Natural killer cell treated with Interleukin-12 subunit alpha and Interleukin-12 subunit beta and Interleukin-15 and Interleukin-18, amount 100 ng/mL, for 72 hours (primary cell): ENCODE measurements around the gene LBH. TPM values are rescaled to one million over a fixed set of nuclear protein-coding genes. Genes with fewer than 3 reads are reported as not detected.

ENCODE experiments used
- ATAC-seq, 2 donors: fragments of 150-1000 bp; cut with Tn5 transposase in 1 of 2; sonication (Bioruptor Pico), chemical (Tn5 transposase) in 1 of 2; 2 replicates each; pipeline ENCODE4 v1.10.0; 2021
- DNase-seq: peaks from one replicate; pipeline ENCODE4 v3.0.0; 2022; ENCODE audit warnings: low spot score
- H3K27ac Mint-ChIP-seq, 2 donors: 1 replicate in 1 of 2; 2 replicates in 1 of 2; pipeline ENCODE4 v1.8.0; 2022; ENCODE audit warnings: mixed read lengths in 2 of 2, mild to moderate bottlenecking in 1 of 2, moderate library complexity in 1 of 2
- H3K27me3 Mint-ChIP-seq, 2 donors: 1 replicate in 1 of 2; 2 replicates in 1 of 2; pipeline ENCODE4 v1.8.0; 2022; ENCODE audit warnings: mixed read lengths in 2 of 2
- H3K36me3 Mint-ChIP-seq: one replicate; pipeline ENCODE4 v1.8.0; 2022; ENCODE audit warnings: mixed read lengths
- H3K4me1 Mint-ChIP-seq, 2 donors: 1 replicate in 1 of 2; 2 replicates in 1 of 2; pipeline ENCODE4 v1.8.0; 2022; ENCODE audit warnings: low read depth in 2 of 2, mixed read lengths in 2 of 2, mild to moderate bottlenecking in 1 of 2
- H3K4me3 Mint-ChIP-seq: one replicate; pipeline ENCODE4 v1.8.0; 2022; ENCODE audit warnings: mixed read lengths
- H3K9me3 Mint-ChIP-seq: 2 replicates; pipeline ENCODE4 v1.8.0; 2022; ENCODE audit warnings: mixed read lengths
- total RNA-seq, 2 donors: library from RNA; stranded (reverse); gene quantifications; one replicate each; pipeline ENCODE4 v1.2.3, GENCODE V29; 2022

LBH gene
- total RNA-seq, 2 donors from 2014 or later, result 206 to 1,155 TPM

DNA sequence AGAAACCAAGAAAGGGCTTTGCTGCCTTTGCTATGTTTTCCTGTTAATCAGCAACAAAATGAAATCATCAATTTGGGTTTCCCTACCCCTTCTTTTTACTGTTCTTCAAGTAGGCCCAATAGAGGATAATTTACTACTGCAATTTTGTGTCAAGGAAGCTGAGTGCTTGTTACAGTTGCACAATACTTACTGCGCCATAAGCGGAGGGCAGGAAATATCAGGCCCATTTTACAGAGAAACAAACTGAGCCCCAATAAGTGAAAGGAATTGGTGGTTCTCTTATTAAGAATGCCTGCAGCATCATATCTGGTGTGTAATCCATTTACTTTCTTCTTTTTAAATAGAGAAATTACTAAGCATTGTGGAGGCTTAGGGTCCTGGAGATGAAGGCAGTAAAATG, 9.3 kb upstream of the LBH start:
- H3K4me1 Mint-ChIP-seq, result peaks cover 59 to 62% of the 10 kb centered on the region in 2 donors
- DNase-seq (no peak), ATAC-seq (no peak)
- H3K9me3 Mint-ChIP-seq, result no peaks in the 10 kb centered on the region
- no peaks in the 10 kb centered on the region for H3K36me3 Mint-ChIP-seq
- no peaks in the 10 kb centered on the region for H3K27me3 Mint-ChIP-seq
- H3K4me3 Mint-ChIP-seq, result peak overlapping the region; percentile 98
- H3K27ac Mint-ChIP-seq, result peak overlapping the region; percentile 99 to 100

DNA sequence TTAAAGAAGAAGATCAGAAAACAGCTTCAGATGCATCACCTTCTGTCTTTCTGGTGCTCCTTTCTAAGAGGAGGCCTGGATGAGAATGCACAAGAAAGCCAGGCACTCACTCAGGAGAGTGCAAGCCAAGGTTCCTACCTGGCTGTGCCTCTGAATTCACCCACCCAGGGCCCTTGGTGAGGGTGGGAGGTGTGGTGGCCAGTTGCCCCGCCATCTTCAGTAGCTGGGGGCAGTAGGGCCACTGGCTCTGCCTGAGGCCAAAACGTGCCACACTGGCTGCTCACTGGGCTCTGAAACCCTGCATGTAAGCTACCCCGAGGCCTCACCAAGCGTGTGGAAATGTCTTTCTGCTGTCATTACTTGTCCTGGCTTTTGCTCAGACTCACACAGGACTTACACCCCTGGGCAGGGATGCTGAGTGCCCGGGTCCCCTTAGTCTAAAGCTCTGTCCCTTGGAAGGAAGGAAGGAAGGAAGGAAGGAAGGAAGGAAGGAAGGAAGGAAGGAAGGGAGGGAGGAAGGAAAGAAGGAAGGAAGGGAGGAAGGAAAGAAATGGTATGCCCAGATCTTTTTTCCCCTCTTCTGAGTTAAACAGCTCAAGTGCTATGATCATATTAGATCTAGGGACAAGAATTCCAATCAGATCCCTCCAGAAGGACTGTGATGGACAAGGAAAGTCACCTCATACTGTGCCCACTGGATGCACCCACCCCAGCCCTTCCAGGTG, 8.5 kb upstream of the LBH start:
- DNase-seq (no peak), ATAC-seq (no peak)
- Mint-ChIP-seq H3K27me3 (no peaks in the 10 kb centered on the region), H3K36me3 (no peaks in the 10 kb centered on the region), H3K9me3 (no peaks in the 10 kb centered on the region), H3K27ac (peak overlapping the region; percentile 99 to 100), H3K4me1 (peaks cover 67 to 70% of the 10 kb centered on the region in 2 donors), H3K4me3 (peak overlapping the region; percentile 98)

DNA sequence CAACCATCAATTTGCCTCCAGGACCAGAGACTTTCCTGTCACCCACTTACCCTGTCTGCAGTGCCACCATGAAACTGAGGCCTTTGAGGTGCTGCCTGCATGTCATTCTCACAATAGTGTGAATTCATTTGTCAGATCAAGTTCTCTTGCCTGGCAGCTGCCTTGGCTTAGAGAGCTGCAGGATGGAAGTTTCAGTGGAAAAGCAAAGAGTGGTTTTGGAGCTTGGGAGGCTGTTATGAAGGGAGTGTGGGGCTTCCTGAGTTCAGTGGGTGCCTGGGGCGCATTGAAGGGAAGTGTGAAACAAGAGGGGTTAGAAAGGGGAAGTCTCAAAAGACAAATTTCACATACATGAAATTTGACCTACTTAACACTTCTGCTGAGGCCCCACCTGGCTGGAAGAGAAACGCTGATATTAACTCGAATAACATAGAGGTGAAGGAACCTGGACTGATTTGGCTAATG, 7.9 kb upstream of the LBH start:
- DNase-seq, result no peak

DNA sequence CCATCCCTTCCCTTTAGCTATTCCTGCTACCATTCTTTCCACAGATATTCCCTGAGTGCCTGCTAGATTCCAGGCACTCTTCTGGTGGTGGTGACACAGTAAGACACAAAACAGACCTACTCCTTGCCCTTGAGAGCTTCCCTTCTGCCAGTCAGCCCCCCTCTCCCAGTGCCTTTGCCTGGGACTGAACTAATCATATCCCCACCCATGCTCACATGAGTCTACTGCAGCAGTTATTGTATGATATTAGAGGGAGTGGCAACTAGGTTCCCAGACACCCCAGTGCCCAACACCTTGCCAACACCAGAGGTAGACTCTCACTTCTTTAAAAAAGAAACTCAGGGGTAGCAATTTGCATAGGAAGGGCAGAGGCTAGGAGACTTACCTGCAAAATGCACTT, 7.2 kb upstream of the LBH start:
- peak overlapping the region; percentile 99 to 100 for H3K27ac Mint-ChIP-seq
- peaks cover 76 to 79% of the 10 kb centered on the region in 2 donors for H3K4me1 Mint-ChIP-seq
- no peaks in the 10 kb centered on the region for H3K36me3 Mint-ChIP-seq
- no peaks in the 10 kb centered on the region for H3K9me3 Mint-ChIP-seq
- H3K4me3 Mint-ChIP-seq, result peak overlapping the region; percentile 98
- ATAC-seq (no peak), DNase-seq (no peak)
- H3K27me3 Mint-ChIP-seq, result no peaks in the 10 kb centered on the region

More for the DNA sequence above, 7.9 kb upstream of the LBH start:
- peak overlapping the region; percentile 99 to 100 for H3K27ac Mint-ChIP-seq
- ATAC-seq, result peak; percentile 36 to 49
- H3K27me3 Mint-ChIP-seq, result no peaks in the 10 kb centered on the region
- no peaks in the 10 kb centered on the region for H3K9me3 Mint-ChIP-seq
- no peaks in the 10 kb centered on the region for H3K36me3 Mint-ChIP-seq
- H3K4me3 Mint-ChIP-seq, result peak overlapping the region; percentile 98
- peaks cover 73 to 76% of the 10 kb centered on the region in 2 donors for H3K4me1 Mint-ChIP-seq

DNA sequence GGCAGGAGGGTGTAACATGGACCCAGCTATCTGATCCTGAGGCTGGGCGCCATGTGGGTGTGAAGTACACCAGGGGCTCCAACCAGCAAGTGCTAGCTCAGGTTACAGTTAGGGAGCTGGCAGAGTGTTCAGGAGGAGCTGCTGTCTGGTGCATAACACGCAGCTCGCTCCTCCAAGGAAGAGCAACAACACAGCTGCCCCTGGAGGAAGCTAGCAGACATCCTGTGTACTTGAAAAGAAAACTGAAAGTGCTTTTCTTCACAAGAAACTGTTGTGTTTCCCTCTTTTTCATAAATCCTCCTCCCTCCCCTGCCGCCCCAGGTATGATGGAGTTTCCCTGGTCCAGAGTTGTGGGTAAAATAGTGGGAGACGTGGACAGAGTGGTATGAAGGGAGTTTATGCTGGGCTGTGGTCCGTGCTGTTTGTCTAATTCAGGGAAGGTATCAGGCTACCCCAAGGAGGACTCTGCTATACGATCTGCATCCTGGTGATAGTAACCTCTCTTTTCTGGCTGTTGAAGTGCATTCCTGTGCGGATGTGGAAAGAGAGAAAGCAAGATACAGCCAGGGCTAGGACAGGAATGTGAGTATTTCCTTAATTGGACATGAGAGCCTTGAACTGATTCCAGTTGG, 6.1 kb upstream of the LBH start:
- no peaks in the 10 kb centered on the region for H3K9me3 Mint-ChIP-seq
- peaks cover 83 to 86% of the 10 kb centered on the region in 2 donors for H3K4me1 Mint-ChIP-seq
- peak overlapping the region; percentile 98 for H3K4me3 Mint-ChIP-seq
- H3K27ac Mint-ChIP-seq, result peak overlapping the region; percentile 99 to 100
- no peaks in the 10 kb centered on the region for H3K27me3 Mint-ChIP-seq
- peak; percentile 73 for DNase-seq
- H3K36me3 Mint-ChIP-seq, result no peaks in the 10 kb centered on the region
- ATAC-seq, result peak; percentile 63 to 72

DNA sequence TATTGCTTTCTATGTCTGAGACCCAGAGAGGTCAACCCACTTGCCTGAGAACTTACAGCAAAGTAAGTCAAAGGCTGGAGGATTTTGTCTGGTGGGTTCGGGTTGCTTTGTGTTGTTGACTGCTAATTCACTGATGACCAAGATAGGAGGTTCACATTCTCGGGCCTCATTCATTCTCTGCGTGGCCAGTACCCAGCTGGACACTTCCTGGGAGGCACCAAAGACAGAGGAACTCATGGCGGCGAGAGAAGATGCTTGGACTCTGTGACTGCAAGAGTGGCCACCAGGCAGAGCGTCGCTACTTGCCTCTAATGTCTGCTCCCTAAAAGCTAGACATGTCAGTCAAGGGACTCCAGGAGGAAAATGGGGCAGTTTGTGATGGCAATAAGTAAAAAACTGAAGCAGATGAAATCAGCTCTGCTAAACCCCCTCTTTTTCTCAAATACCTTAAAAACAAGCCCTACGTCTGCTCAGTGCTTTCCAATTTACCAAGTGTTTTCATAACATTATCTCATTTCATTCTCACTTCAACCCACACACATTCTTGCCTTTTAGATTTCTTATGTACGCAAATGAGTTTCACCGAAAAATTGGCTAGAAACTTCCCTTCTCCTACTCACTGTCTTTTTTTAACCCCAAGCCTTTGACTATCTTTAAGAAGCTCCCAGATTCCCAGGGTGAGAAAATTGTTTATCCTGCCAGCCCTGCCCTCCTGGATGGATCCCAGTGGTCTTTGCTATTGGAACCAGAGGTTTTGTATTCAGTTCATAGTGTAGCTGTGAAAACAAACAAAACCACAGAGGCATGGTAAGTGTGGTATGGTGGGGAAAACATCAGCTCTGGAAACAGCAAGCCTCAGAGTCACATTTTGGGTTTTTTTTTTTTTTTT, 4.9 kb upstream of the LBH start:
- H3K27me3 Mint-ChIP-seq, result no peaks in the 10 kb centered on the region
- H3K4me1 Mint-ChIP-seq, result peaks cover 81 to 87% of the 10 kb centered on the region in 2 donors
- no peaks in the 10 kb centered on the region for H3K9me3 Mint-ChIP-seq
- ATAC-seq (peak; percentile 33 to 43), DNase-seq (peak; percentile 75)
- peak overlapping the region; percentile 98 for H3K4me3 Mint-ChIP-seq
- H3K27ac Mint-ChIP-seq, result peak overlapping the region; percentile 99 to 100
- H3K36me3 Mint-ChIP-seq, result no peaks in the 10 kb centered on the region

DNA sequence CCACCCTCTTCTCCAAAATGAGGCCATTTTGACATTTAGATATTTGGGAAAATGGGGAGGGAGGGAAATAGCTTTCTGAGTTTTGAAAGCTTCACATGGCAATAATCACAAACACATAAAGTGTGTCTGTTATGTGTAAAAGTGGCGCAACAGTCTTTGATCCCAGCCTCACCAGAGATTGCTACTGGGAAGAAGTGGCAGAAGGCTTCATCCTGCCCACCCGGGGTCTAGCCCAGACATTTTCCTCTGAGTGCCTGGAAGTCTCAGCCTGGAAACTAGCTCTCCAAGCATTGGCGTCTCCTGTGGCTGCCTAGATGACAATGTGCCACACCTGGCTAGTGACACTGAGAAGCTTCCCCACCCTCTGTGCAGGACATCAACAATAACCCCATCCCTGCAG, 1.7 kb upstream of the LBH start:
- Mint-ChIP-seq H3K9me3 (no peaks in the 10 kb centered on the region), H3K36me3 (peaks cover 13% of the 10 kb centered on the region), H3K4me3 (peak overlapping the region; percentile 88), H3K27me3 (no peaks in the 10 kb centered on the region), H3K27ac (peak overlapping the region; percentile 81 to 100), H3K4me1 (peaks cover 63 to 74% of the 10 kb centered on the region in 2 donors)
- DNase-seq, result no peak
- no peak for ATAC-seq

DNA sequence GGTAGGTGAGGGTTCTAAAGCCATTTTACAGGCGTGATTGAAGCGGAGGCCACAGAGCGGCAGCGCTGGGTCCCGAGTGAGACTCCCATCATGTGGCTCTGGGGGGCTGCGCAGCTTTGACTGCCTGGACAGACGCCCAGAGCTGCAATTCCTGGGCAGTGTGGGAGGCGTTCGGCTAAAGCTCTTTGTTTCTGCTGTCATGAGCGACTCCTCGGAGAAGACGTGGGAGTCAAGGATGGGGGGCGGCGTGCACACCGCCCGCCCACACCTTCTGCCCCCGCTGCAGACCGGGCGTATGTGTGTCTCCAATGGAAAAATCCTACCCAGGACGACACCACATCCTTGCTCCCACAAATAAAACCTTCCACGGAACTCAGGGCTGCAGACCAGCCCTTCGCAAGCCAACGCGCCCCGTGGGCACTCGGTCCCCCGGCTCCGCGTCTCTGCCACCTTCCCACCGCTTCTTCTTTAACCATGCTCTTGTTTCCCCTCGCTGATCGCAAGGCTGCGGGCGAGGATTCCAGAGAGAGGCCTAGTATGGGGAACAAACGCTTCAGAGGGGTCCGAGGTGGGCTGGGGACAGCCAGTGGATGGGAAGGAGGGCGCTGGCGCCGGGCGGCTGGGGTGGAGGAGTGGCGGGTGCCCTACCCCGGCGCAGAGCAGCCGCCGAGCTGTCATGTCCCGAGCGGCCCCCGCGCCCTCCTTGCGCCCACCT, 680 bp upstream of the LBH start:
- Mint-ChIP-seq H3K27ac (peak overlapping the region; percentile 81 to 100), H3K9me3 (no peaks in the 10 kb centered on the region), H3K4me1 (peaks cover 60 to 70% of the 10 kb centered on the region in 2 donors), H3K27me3 (no peaks in the 10 kb centered on the region), H3K4me3 (peak overlapping the region; percentile 88), H3K36me3 (peaks cover 13% of the 10 kb centered on the region)
- DNase-seq (no peak), ATAC-seq (no peak)

DNA sequence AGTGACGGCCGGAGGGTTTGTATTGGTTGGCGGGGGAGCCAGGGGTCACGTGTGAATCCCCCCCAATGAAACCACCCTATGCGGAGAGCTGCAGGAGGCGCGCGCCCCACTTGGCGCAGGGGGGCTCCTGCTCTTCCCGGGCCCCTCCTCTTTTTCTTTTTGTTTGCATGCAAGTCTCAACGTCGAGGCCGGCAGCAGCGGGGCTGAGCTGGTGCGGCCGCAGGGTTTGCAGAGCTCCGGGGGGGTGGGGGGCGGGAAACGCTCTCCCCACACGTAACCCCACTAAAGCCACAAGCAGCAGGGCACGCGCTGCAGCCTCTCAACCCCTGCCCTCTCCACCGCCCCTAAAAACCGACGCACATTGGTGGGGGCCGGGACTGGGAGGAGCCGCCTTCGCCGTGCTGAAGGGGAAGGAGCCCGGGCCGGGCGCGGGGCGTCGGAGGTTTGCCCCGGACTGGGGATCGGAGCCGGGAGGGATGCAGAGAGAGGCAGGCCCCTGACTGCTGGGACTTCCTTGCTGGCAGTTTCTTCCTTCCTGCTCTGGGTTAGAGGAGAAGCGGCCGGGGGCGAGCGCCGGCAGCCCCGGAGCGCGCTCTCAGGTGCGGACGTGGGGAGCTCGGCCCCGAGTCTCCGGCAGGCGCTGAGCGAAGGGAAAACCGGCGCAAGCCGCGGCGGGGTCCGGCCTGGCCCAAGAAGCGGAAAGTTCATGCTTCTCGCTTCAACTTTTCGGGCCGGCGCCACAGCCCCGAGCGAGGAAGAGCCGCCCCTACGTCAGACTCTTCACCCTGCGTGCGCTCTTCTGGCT, 864 bp downstream of the LBH start:
- ATAC-seq, result peak; percentile 48 to 58
- Mint-ChIP-seq H3K4me1 (peaks cover 62 to 67% of the 10 kb centered on the region in 2 donors), H3K27ac (peak overlapping the region; percentile 81 to 100)

DNA sequence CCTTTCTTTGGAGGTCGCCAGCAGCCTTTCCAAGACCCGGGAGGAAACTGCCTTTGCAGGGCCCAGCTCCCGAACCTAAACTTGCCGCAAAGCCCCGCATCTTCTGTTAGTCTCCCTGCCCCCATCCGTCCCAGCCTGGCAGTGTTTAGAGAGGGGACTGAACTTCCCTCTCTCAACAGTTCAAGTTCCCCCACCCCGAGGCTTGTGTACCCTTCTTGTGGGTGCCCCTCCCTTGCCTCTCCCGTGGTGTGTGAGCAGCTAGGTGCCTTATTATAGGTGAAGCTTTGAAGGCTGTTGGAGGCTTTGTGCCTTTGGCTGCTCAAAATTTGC, 1.4 kb downstream of the LBH start:
- peak overlapping the region; percentile 95 for H3K4me3 Mint-ChIP-seq
- H3K36me3 Mint-ChIP-seq, result peaks cover 19% of the 10 kb centered on the region
- no peak for ATAC-seq
- no peaks in the 10 kb centered on the region for H3K9me3 Mint-ChIP-seq
- DNase-seq, result no peak
- H3K27ac Mint-ChIP-seq, result peak overlapping the region; percentile 81 to 100
- H3K27me3 Mint-ChIP-seq, result no peaks in the 10 kb centered on the region
- peaks cover 62 to 67% of the 10 kb centered on the region in 2 donors for H3K4me1 Mint-ChIP-seq

More for the DNA sequence above, 864 bp downstream of the LBH start:
- H3K9me3 Mint-ChIP-seq, result no peaks in the 10 kb centered on the region
- DNase-seq, result peak; percentile 80
- H3K27me3 Mint-ChIP-seq, result no peaks in the 10 kb centered on the region
- H3K36me3 Mint-ChIP-seq, result peaks cover 19% of the 10 kb centered on the region
- peak overlapping the region; percentile 95 for H3K4me3 Mint-ChIP-seq

DNA sequence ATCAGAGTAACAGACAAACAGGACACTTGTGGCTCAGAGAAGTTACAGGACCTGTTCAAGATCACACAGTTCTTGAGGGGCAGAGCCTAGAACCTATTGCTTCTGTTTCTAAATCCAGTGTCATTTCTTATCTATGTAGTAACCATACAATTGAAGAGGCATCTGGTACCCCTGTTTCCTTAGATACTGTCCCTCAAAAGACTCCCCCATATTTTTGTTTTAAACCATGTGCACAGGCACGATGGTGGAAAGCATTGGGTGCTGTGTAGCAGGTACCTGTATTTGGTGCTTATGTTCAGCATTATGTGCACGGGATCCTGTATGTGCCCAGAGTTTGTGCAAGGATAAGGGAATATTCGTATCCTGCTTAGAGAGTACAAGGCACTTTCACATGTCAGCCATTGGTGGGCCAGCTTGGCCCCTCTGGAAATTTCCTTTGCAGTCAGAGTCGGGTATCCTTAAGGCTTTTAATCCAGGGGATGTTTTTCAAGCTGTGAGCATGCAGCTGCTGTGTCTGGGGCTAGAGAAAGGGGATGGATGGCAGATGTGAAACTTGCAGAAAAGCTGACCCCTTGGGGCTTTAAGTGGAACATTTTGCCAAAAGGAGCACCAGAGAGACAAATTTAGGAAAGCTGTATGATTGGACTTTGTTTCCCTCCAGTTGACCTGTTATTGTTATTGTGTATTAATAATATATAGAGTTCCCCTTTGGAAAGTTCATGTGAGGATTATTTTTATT, 2.1 kb downstream of the LBH start:
- peaks cover 62 to 67% of the 10 kb centered on the region in 2 donors for H3K4me1 Mint-ChIP-seq
- no peak for DNase-seq

More for the DNA sequence above, 2.1 kb downstream of the LBH start:
- H3K27me3 Mint-ChIP-seq, result no peaks in the 10 kb centered on the region
- H3K36me3 Mint-ChIP-seq, result peaks cover 19% of the 10 kb centered on the region
- no peak for ATAC-seq
- peak overlapping the region; percentile 81 to 100 for H3K27ac Mint-ChIP-seq
- no peaks in the 10 kb centered on the region for H3K9me3 Mint-ChIP-seq
- peak overlapping the region; percentile 95 for H3K4me3 Mint-ChIP-seq
